ENCODE results near the gene KCNK17.

GRCh38 chr6:39362487-39362865 lies 48.3 kb upstream of the KCNK17 start:
- TF ChIP-seq, protein P1, sequence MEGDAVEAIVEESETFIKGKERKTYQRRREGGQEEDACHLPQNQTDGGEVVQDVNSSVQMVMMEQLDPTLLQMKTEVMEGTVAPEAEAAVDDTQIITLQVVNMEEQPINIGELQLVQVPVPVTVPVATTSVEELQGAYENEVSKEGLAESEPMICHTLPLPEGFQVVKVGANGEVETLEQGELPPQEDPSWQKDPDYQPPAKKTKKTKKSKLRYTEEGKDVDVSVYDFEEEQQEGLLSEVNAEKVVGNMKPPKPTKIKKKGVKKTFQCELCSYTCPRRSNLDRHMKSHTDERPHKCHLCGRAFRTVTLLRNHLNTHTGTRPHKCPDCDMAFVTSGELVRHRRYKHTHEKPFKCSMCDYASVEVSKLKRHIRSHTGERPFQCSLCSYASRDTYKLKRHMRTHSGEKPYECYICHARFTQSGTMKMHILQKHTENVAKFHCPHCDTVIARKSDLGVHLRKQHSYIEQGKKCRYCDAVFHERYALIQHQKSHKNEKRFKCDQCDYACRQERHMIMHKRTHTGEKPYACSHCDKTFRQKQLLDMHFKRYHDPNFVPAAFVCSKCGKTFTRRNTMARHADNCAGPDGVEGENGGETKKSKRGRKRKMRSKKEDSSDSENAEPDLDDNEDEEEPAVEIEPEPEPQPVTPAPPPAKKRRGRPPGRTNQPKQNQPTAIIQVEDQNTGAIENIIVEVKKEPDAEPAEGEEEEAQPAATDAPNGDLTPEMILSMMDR (IDR thresholded peaks at IDR 0.05; ENCODE audit: extremely low read depth in 1 of 2, insufficient read depth in 1 of 2, low read depth in 1 of 2, low read length in 2 of 2) = no peak
- TF ChIP-seq POLR2A (IDR thresholded peaks at IDR 0.05; ENCODE audit: low read depth, low read length) = no peak
- no peak for TF ChIP-seq MYC (IDR thresholded peaks at IDR 0.05; ENCODE audit: low read depth, low read length)
- TF ChIP-seq POLR2AphosphoS5 (IDR thresholded peaks at IDR 0.05; ENCODE audit: insufficient read depth, low read depth, low read length) = no peak
- TF ChIP-seq GATA2 (IDR thresholded peaks at IDR 0.05; ENCODE audit: insufficient read depth, insufficient read length, low read depth, low read length) = no peak
- no peak for TF ChIP-seq EZH2 (IDR thresholded peaks at IDR 0.05; ENCODE audit: borderline replicate concordance, low read depth, low read length, severe bottlenecking)
- no peak for TF ChIP-seq MAX (IDR thresholded peaks at IDR 0.05; ENCODE audit: insufficient read depth, insufficient read length)
- no peak for TF ChIP-seq FOS (IDR thresholded peaks at IDR 0.05; ENCODE audit: borderline replicate concordance, insufficient read depth, low read length)
